Uterus (tissue), 2 donors: ENCODE results near the gene BAK1.

Experiments used
- POLR2A ChIP-seq, 2 donors: fragments of 450-650 bp; IDR thresholded peaks; one replicate each; pipeline ENCODE4 v1.6.1; 2016; ENCODE audit warnings: antibody characterized with exemption in 2 of 2, mild to moderate bottlenecking in 1 of 2, moderate library complexity in 1 of 2
- TF ChIP-seq, protein P1 (sequence below), 4 experiments: fragments of 200-600 bp in 2 of 4; fragments of 450-650 bp in 2 of 4; sonication (generic) in 2 of 4; IDR thresholded peaks; one replicate each; pipeline ENCODE4 v1.5.1; 2016 to 2019; ENCODE audit warnings: antibody characterized with exemption in 4 of 4, mild to moderate bottlenecking in 2 of 4, moderate library complexity in 1 of 4

DNA sequence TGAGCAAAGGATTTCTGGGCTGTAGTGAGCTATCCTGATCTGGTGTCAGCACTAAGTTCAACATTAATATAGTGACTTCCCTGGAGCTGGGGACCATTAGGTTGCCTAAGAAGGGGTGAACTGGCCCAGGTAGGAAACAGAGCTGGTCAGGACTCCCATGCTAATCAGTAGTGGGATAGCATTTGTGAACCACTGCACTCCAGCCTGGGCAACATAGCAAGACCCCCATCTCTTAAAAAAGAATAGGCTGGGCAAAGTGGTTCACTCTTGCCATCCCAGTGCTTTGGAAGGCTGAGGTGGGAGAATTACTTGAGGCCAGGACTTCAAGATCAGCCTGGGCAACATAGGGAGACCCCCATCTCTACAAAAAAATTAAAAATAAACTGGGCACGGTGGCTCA lies 39.3 kb downstream of the BAK1 start:
- TF ChIP-seq POLR2A (IDR thresholded peaks at IDR 0.05) = no peak
- TF ChIP-seq, protein P1, sequence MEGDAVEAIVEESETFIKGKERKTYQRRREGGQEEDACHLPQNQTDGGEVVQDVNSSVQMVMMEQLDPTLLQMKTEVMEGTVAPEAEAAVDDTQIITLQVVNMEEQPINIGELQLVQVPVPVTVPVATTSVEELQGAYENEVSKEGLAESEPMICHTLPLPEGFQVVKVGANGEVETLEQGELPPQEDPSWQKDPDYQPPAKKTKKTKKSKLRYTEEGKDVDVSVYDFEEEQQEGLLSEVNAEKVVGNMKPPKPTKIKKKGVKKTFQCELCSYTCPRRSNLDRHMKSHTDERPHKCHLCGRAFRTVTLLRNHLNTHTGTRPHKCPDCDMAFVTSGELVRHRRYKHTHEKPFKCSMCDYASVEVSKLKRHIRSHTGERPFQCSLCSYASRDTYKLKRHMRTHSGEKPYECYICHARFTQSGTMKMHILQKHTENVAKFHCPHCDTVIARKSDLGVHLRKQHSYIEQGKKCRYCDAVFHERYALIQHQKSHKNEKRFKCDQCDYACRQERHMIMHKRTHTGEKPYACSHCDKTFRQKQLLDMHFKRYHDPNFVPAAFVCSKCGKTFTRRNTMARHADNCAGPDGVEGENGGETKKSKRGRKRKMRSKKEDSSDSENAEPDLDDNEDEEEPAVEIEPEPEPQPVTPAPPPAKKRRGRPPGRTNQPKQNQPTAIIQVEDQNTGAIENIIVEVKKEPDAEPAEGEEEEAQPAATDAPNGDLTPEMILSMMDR (IDR thresholded peaks at IDR 0.05) = no peak
